H9 (cell line): ENCODE measurements around the gene CTSL. TPM values are rescaled to one million over a fixed set of nuclear protein-coding genes. Genes with fewer than 3 reads are reported as not detected.

Experiments
- DNase-seq: peaks from one replicate; pipeline ENCODE4 v3.0.0-alpha.2; 2017
- H2AFZ ChIP-seq: one replicate; pipeline ENCODE4 v1.6.1; 2013; ENCODE audit warnings: mild to moderate bottlenecking, low read length, control low read depth, moderate library complexity
- H2AK5ac ChIP-seq: 2 replicates; pipeline ENCODE4 v1.6.1; 2013; ENCODE audit warnings: low read length, control low read depth, mixed read lengths; ENCODE audit not compliant: insufficient read length
- H2BK120ac ChIP-seq: one replicate; pipeline ENCODE4 v1.6.1; 2013; ENCODE audit warnings: low read depth, mild to moderate bottlenecking, low read length, control low read depth, inconsistent platforms; ENCODE audit not compliant: poor library complexity, severe bottlenecking
- H2BK12ac ChIP-seq: 2 replicates; pipeline ENCODE4 v1.6.1; 2013; ENCODE audit warnings: low read length, control low read depth, mixed read lengths, low read depth; ENCODE audit not compliant: insufficient read length
- H2BK15ac ChIP-seq: 2 replicates; pipeline ENCODE4 v1.6.1; 2013; ENCODE audit warnings: low read depth, low read length, control low read depth
- H2BK20ac ChIP-seq: one replicate; pipeline ENCODE4 v1.6.1; 2013; ENCODE audit warnings: low read depth, mild to moderate bottlenecking, low read length, control low read depth, inconsistent platforms; ENCODE audit not compliant: poor library complexity, severe bottlenecking
- H2BK5ac ChIP-seq: 2 replicates; pipeline ENCODE4 v1.6.1; 2013; ENCODE audit warnings: low read length, control low read depth, mixed read lengths; ENCODE audit not compliant: insufficient read length
- H3K14ac ChIP-seq: 2 replicates; pipeline ENCODE4 v1.6.1; 2013; ENCODE audit warnings: low read length, control low read depth; ENCODE audit not compliant: insufficient read depth
- H3K18ac ChIP-seq: 2 replicates; pipeline ENCODE4 v1.6.1; 2013; ENCODE audit warnings: low read depth, mild to moderate bottlenecking, mixed read lengths, low read length, control low read depth; ENCODE audit not compliant: insufficient read length
- H3K23ac ChIP-seq: 2 replicates; pipeline ENCODE4 v1.6.1; 2013; ENCODE audit warnings: low read length, control low read depth, mixed read lengths, low read depth; ENCODE audit not compliant: insufficient read length
- H3K23me2 ChIP-seq: 2 replicates; pipeline ENCODE4 v1.6.1; 2013; ENCODE audit warnings: low read depth, mild to moderate bottlenecking, mixed read lengths, low read length, control low read depth; ENCODE audit not compliant: insufficient read length, poor library complexity, severe bottlenecking
- H3K27ac ChIP-seq: 2 replicates; pipeline ENCODE4 v1.5.1; 2013; ENCODE audit warnings: low read length, control low read depth, mixed read lengths, low read depth; ENCODE audit not compliant: insufficient read length
- H3K27me3 ChIP-seq: 2 replicates; pipeline ENCODE4 v1.6.1; 2013; ENCODE audit warnings: low read length, control low read depth, inconsistent platforms; ENCODE audit not compliant: insufficient read depth
- H3K4ac ChIP-seq: 2 replicates; pipeline ENCODE4 v1.6.1; 2013; ENCODE audit warnings: low read depth, mild to moderate bottlenecking, control low read depth, inconsistent platforms, low read length, moderate library complexity
- H3K4me1 ChIP-seq: 2 replicates; pipeline ENCODE4 v1.6.1; 2013; ENCODE audit warnings: low read length, control low read depth, inconsistent platforms; ENCODE audit not compliant: insufficient read depth
- H3K4me2 ChIP-seq: 2 replicates; pipeline ENCODE4 v1.6.1; 2013; ENCODE audit warnings: low read length, control low read depth, mixed read lengths; ENCODE audit not compliant: insufficient read length, insufficient read depth
- H3K56ac ChIP-seq: 2 replicates; pipeline ENCODE4 v1.6.1; 2013; ENCODE audit warnings: low read depth, mild to moderate bottlenecking, mixed read lengths, low read length, control low read depth; ENCODE audit not compliant: insufficient read length
- H3K79me1 ChIP-seq: 2 replicates; pipeline ENCODE4 v1.6.1; 2013; ENCODE audit warnings: low read depth, mild to moderate bottlenecking, moderate library complexity, low read length, control low read depth, inconsistent platforms; ENCODE audit not compliant: insufficient read depth, poor library complexity, severe bottlenecking
- H3K79me2 ChIP-seq: 2 replicates; pipeline ENCODE4 v1.6.1; 2013; ENCODE audit warnings: low read length, control low read depth, inconsistent platforms; ENCODE audit not compliant: insufficient read depth
- H3K9ac ChIP-seq: 2 replicates; pipeline ENCODE4 v1.6.1; 2013; ENCODE audit warnings: low read length, control low read depth, mixed read lengths; ENCODE audit not compliant: insufficient read length; ENCODE audit errors: extremely low read depth
- H3K9me3 ChIP-seq: one replicate; pipeline ENCODE4 v1.6.1; 2013; ENCODE audit warnings: low read depth, low read length, inconsistent platforms; ENCODE audit not compliant: control insufficient read depth
- H3T11ph ChIP-seq: one replicate; pipeline ENCODE4 v1.6.1; 2013; ENCODE audit warnings: mild to moderate bottlenecking, low read length, control low read depth, inconsistent platforms
- H4K20me1 ChIP-seq: one replicate; pipeline ENCODE4 v1.6.1; 2013; ENCODE audit not compliant: control insufficient read depth, insufficient read length, insufficient read depth
- H4K5ac ChIP-seq: 2 replicates; pipeline ENCODE4 v1.6.1; 2013; ENCODE audit warnings: low read depth, mild to moderate bottlenecking, mixed read lengths, low read length, control low read depth; ENCODE audit not compliant: insufficient read length
- H4K8ac ChIP-seq: replicated peaks from 2 replicates; pipeline ENCODE4 v1.6.1; 2013; ENCODE audit warnings: low read length, control low read depth, mixed read lengths, low read depth; ENCODE audit not compliant: insufficient read length
- H4K91ac ChIP-seq: 2 replicates; pipeline ENCODE4 v1.6.1; 2013; ENCODE audit warnings: low read depth, mild to moderate bottlenecking, moderate library complexity, mixed read lengths, low read length, control low read depth; ENCODE audit not compliant: insufficient read length
- H3K27ac Mint-ChIP-seq, 3 experiments: 2 replicates in 2 of 3; 3 replicates in 1 of 3; pipeline ENCODE4 v1.8.0; 2020 to 2021; ENCODE audit warnings: mixed read lengths in 3 of 3, mild to moderate bottlenecking in 1 of 3, moderate library complexity in 1 of 3
- H3K27me3 Mint-ChIP-seq: 2 replicates; pipeline ENCODE4 v1.8.0; 2021; ENCODE audit warnings: low read depth, mild to moderate bottlenecking, moderate library complexity, mixed read lengths
- H3K36me3 Mint-ChIP-seq, 3 experiments: 2 replicates in 2 of 3; 3 replicates in 1 of 3; pipeline ENCODE4 v1.8.0; 2020 to 2021; ENCODE audit warnings: low read depth in 3 of 3, mixed read lengths in 3 of 3; ENCODE audit not compliant: insufficient read depth in 1 of 3
- H3K4me1 Mint-ChIP-seq, 2 experiments: 2 replicates each; pipeline ENCODE4 v1.8.0; 2020; ENCODE audit warnings: mixed read lengths in 2 of 2
- H3K4me3 Mint-ChIP-seq, 2 experiments: 2 replicates in 1 of 2; 3 replicates in 1 of 2; pipeline ENCODE4 v1.8.0; 2020 to 2021; ENCODE audit warnings: mild to moderate bottlenecking in 2 of 2, mixed read lengths in 2 of 2, moderate library complexity in 1 of 2
- H3K9me3 Mint-ChIP-seq, 2 experiments: 2 replicates in 1 of 2; 3 replicates in 1 of 2; pipeline ENCODE4 v1.8.0; 2020; ENCODE audit warnings: mild to moderate bottlenecking in 2 of 2, mixed read lengths in 2 of 2, moderate library complexity in 1 of 2
- CTCF ChIP-seq: fragments of 200-600 bp; sonication (generic); conservative IDR thresholded peaks from 3 replicates; pipeline ENCODE4 v1.8.0; 2021; ENCODE audit warnings: antibody characterized with exemption, mild to moderate bottlenecking
- WGBS: extraction: QIAGEN DNeasy Blood & Tissue Kit; methylation state at CpG from one replicate; pipeline ENCODE4 v1.1.7; 2013; ENCODE audit warnings: missing lambda C conversion rate, low lambda C conversion rate, mixed read lengths; ENCODE audit not compliant: insufficient read length; ENCODE audit errors: extremely low coverage; 5-methylcytosine and 5-hydroxymethylcytosine counted together
- total RNA-seq: library from RNA; stranded (reverse); gene quantifications from 2 replicates; pipeline ENCODE4 v1.2.1, GENCODE V29; 2021

The CTSL gene
- total RNA-seq, 1 experiment from 2014 or later: 28.9 TPM

DNA sequence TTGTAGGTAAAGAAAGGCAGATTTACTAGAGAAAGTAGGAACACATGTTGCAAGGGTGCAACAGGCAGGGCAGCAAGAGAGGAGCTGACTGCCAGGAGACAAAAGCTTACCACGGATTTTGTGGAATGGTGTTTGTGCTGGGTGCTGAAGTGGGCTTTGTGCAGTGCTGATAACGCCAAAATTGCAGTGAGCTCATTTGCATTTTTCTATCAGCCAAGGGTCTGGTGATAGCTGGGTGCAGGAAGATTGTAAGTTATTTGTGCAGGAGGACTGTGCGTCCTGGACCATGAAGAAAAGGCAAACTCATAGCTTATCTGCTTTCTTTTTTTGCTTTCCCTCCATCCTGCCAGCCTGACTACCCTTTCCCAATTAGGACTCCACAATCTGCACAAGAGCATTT is 13.6 kb downstream of the CTSL start:
- Histone ChIP-seq H3K56ac (no peak overlapping the region), H2AK5ac (no peak overlapping the region), H2AFZ (no peak overlapping the region), H3K4me1 (no peaks in the 10 kb centered on the region), H3K4ac (no peak overlapping the region), H3K27ac (no peak overlapping the region), H3K79me1 (no peaks in the 10 kb centered on the region), H2BK15ac (no peak overlapping the region), H4K8ac (no peak overlapping the region), H3K27me3 (no peaks in the 10 kb centered on the region), H3K79me2 (no peaks in the 10 kb centered on the region), H2BK12ac (no peak overlapping the region), H3K23me2 (no peaks in the 10 kb centered on the region), H3K9me3 (no peaks in the 10 kb centered on the region), H3K23ac (no peak overlapping the region), H2BK5ac (no peak overlapping the region), H3T11ph (no peak overlapping the region), H3K14ac (no peak overlapping the region), H3K9ac (no peak overlapping the region), H4K5ac (no peak overlapping the region), H3K4me2 (no peak overlapping the region), H4K91ac (no peak overlapping the region), H2BK120ac (no peak overlapping the region), H4K20me1 (no peaks in the 10 kb centered on the region), H3K18ac (no peak overlapping the region), H2BK20ac (no peak overlapping the region)
- Mint-ChIP-seq H3K36me3 (peaks cover 2 to 14% (median 8%) of the 10 kb centered on the region in 3 experiments; a peak in 3 of 7 replicates), H3K4me1 (no peaks in the 10 kb centered on the region), H3K27me3 (peaks cover 4% of the 10 kb centered on the region; the same call in 1 of the 2 replicates), H3K4me3 (no peak overlapping the region), H3K9me3 (peaks cover 24 to 31% of the 10 kb centered on the region in 2 experiments), H3K27ac (no peak overlapping the region)
- no CpG with 5 or more reads among the region's 3 CpGs for WGBS
- TF ChIP-seq CTCF: no peak
- no peak for DNase-seq
